DND-41 (cell line): ENCODE data around the gene GTF2A1L.
"Not testable (repeated sequence)": the region's sequence is repeated elsewhere in the genome, so short reads cannot be mapped to it uniquely, and the experiment has no call there.

Source experiments
- ATAC-seq: fragments of 200-7000 bp; cut with Tn5 transposase; 3 replicates; pipeline ENCODE4 v1.9.1; 2021; ENCODE audit warnings: low read depth; ENCODE audit not compliant: insufficient read depth
- DNase-seq: peaks from one replicate; pipeline ENCODE4 v3.0.0-alpha.2; 2020
- H2AFZ ChIP-seq: 2 replicates; pipeline ENCODE4 v1.6.0; 2012; ENCODE audit warnings: low read depth, low read length
- H3K27ac ChIP-seq: 2 replicates; pipeline ENCODE4 v1.5.1; 2012; ENCODE audit warnings: low read length, inconsistent platforms
- H3K27me3 ChIP-seq: fragments of 200-600 bp; sonication (generic); 2 replicates; pipeline ENCODE4 v1.6.0; 2012; ENCODE audit warnings: low read length, mild to moderate bottlenecking, inconsistent platforms; ENCODE audit not compliant: insufficient read depth, poor library complexity
- H3K36me3 ChIP-seq: 2 replicates; pipeline ENCODE4 v1.5.1; 2012; ENCODE audit warnings: low read length, inconsistent platforms; ENCODE audit not compliant: insufficient read depth
- H3K4me1 ChIP-seq: 2 replicates; pipeline ENCODE4 v1.5.1; 2012; ENCODE audit warnings: mild to moderate bottlenecking, low read length; ENCODE audit not compliant: insufficient read depth
- H3K4me2 ChIP-seq: 2 replicates; pipeline ENCODE4 v1.6.0; 2012; ENCODE audit warnings: mild to moderate bottlenecking, moderate library complexity, low read length, inconsistent platforms; ENCODE audit not compliant: insufficient read depth
- H3K4me3 ChIP-seq, 2 experiments: fragments of 200-600 bp in 1 of 2; shearing (Covaris generic) in 1 of 2; 2 replicates each; pipeline ENCODE4 v1.5.1; 2012 to 2016; ENCODE audit warnings: inconsistent platforms in 2 of 2, low read length in 2 of 2, mild to moderate bottlenecking in 2 of 2, low read depth in 1 of 2, moderate library complexity in 1 of 2
- H3K79me2 ChIP-seq: 2 replicates; pipeline ENCODE4 v1.6.0; 2012; ENCODE audit warnings: low read length, inconsistent platforms; ENCODE audit not compliant: insufficient read depth
- H3K9ac ChIP-seq: 2 replicates; pipeline ENCODE4 v1.6.0; 2012; ENCODE audit warnings: low read depth, mild to moderate bottlenecking, inconsistent platforms, low read length, moderate library complexity
- H3K9me3 ChIP-seq: 2 replicates; pipeline ENCODE4 v1.5.1; 2012; ENCODE audit warnings: low read length, moderate library complexity, mild to moderate bottlenecking, inconsistent platforms; ENCODE audit not compliant: insufficient read depth, severe bottlenecking
- H4K20me1 ChIP-seq: 2 replicates; pipeline ENCODE4 v1.6.0; 2012; ENCODE audit warnings: low read length; ENCODE audit not compliant: insufficient read depth
- EZH2 ChIP-seq: IDR thresholded peaks from 3 replicates; pipeline ENCODE4 v1.6.1; 2012; ENCODE audit warnings: borderline replicate concordance, low read depth, mild to moderate bottlenecking, moderate library complexity, low read length, inconsistent platforms; ENCODE audit not compliant: severe bottlenecking
- TF ChIP-seq, protein P1 (sequence below): IDR thresholded peaks from 2 replicates; pipeline ENCODE4 v1.5.1; 2012; ENCODE audit warnings: borderline replicate concordance, low read length, moderate library complexity, mild to moderate bottlenecking; ENCODE audit not compliant: poor library complexity, severe bottlenecking; ENCODE audit errors: extremely low read depth

GTF2A1L gene

DNA sequence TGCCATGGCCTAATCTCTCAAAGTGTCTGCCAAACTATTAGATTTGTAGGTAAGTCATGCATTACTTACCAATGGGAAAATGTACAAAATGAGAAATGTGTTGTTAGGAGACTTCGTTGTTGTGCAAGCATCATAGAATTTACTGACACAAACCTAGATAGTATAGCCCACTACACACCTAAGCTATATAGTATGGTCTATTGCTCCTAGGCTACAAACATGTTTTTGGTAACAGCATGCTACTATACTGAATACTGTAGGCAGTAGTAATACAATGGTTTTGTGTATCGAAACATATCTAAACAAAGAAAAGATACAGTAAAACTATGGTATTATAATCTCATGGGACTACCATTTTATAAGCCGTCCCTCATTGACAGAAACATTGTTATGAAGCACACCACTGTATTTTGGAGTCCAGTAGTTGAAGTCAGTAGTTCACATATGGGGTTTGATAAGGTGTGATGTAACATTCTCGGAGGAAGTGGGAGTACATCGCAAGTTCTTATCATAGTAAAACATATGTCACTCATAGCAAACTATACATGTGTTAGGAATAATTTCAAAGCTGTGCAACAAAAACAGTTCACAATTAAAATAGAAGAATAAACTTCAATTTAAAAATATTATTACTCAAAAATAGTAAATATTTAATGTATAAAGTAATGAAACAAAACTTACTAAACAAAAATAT, 12.0 kb upstream of the GTF2A1L start:
- no peak for ATAC-seq
- Histone ChIP-seq H2AFZ (no peak overlapping the region), H3K9ac (no peak overlapping the region), H3K27ac (no peak overlapping the region), H3K4me2 (no peak overlapping the region), H4K20me1 (no peaks in the 10 kb centered on the region), H3K4me3 (no peak overlapping the region), H3K36me3 (no peaks in the 10 kb centered on the region), H3K27me3 (no peaks in the 10 kb centered on the region), H3K79me2 (no peaks in the 10 kb centered on the region), H3K9me3 (no peaks in the 10 kb centered on the region), H3K4me1 (no peaks in the 10 kb centered on the region)
- no peak for TF ChIP-seq EZH2
- TF ChIP-seq, protein P1, sequence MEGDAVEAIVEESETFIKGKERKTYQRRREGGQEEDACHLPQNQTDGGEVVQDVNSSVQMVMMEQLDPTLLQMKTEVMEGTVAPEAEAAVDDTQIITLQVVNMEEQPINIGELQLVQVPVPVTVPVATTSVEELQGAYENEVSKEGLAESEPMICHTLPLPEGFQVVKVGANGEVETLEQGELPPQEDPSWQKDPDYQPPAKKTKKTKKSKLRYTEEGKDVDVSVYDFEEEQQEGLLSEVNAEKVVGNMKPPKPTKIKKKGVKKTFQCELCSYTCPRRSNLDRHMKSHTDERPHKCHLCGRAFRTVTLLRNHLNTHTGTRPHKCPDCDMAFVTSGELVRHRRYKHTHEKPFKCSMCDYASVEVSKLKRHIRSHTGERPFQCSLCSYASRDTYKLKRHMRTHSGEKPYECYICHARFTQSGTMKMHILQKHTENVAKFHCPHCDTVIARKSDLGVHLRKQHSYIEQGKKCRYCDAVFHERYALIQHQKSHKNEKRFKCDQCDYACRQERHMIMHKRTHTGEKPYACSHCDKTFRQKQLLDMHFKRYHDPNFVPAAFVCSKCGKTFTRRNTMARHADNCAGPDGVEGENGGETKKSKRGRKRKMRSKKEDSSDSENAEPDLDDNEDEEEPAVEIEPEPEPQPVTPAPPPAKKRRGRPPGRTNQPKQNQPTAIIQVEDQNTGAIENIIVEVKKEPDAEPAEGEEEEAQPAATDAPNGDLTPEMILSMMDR: no peak
- DNase-seq: no peak

DNA sequence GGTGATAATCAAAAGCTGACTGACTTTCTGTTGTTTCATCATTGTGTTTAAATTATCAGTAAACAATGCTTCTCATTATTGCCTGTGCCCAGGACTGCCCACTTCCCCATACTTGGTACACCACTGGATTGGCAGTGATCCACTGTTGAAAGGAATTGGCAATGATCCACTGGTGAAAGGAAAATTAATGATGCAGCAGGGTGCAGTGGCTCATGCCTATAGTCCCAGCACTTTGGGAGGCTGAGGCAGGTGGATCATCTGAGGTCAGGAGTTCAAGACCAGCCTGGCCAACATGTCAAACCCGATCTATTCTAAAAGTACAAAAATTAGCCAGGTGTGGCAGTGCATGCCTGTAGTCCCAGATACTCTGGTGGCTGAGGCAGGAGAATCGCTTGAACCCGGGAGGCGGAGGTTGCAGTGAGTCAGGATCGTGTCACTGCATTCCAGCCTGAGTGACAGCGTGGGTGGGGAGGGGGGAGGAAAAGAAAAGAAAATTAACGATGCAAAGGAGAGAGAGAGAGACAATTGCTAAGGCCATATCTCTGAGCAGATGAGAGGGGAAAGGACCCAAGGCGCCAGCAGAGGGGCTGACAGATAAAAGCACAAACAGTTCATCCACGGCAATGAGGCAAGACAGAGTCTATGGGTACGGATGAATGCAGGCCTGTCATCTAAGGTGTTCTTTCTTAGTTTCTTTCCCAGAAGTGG, 10.2 kb upstream of the GTF2A1L start:
- H3K27me3 ChIP-seq: no peaks in the 10 kb centered on the region
- H3K4me1 ChIP-seq: no peaks in the 10 kb centered on the region
- no peak overlapping the region for H3K4me2 ChIP-seq
- H3K36me3 ChIP-seq: no peaks in the 10 kb centered on the region
- ATAC-seq (no peak), DNase-seq (no peak)
- H3K79me2 ChIP-seq: no peaks in the 10 kb centered on the region
- no peak overlapping the region for H3K27ac ChIP-seq
- no peak overlapping the region for H3K4me3 ChIP-seq
- H3K9ac ChIP-seq: no peak overlapping the region
- no peaks in the 10 kb centered on the region for H4K20me1 ChIP-seq
- no peak overlapping the region for H2AFZ ChIP-seq
- TF ChIP-seq, protein P1: no peak
- no peaks in the 10 kb centered on the region for H3K9me3 ChIP-seq

DNA sequence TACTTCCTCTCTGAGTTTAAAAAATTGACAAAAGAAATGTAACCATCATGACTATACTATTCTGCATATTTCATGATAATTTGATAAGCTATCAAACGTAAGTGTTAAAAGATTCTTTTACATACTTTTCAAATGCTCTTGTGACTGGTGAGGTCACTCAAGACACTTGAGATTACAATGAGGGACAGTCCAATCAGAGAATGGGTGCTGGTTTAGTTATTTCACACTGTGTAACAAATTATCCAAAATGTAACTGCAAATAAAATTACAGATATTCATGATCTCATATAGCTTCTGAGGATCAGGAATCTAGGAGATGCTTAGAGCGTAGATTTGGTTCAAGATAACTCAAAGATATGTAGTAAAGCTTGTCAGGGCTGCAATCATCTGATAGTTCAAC, 4.4 kb upstream of the GTF2A1L start:
- TF ChIP-seq, protein P1: no peak
- no peak for TF ChIP-seq EZH2
- H3K4me1 ChIP-seq: no peaks in the 10 kb centered on the region
- H2AFZ ChIP-seq: no peak overlapping the region
- H3K36me3 ChIP-seq: no peaks in the 10 kb centered on the region
- no peaks in the 10 kb centered on the region for H3K9me3 ChIP-seq
- no peak overlapping the region for H3K9ac ChIP-seq
- no peak overlapping the region for H3K27ac ChIP-seq
- no peak overlapping the region for H3K4me2 ChIP-seq
- no peaks in the 10 kb centered on the region for H3K27me3 ChIP-seq
- DNase-seq (no peak), ATAC-seq (no peak)
- H3K4me3 ChIP-seq: no peak overlapping the region
- H3K79me2 ChIP-seq: no peaks in the 10 kb centered on the region
- no peaks in the 10 kb centered on the region for H4K20me1 ChIP-seq

GRCh38 chr2:48614581-48614980, 3.1 kb upstream of the GTF2A1L start:
- not testable (repeated sequence) for H3K4me1 ChIP-seq, H3K27ac ChIP-seq, ATAC-seq, H3K27me3 ChIP-seq, H3K9ac ChIP-seq, H4K20me1 ChIP-seq, H2AFZ ChIP-seq, H3K36me3 ChIP-seq, H3K4me3 ChIP-seq, H3K4me2 ChIP-seq, H3K79me2 ChIP-seq, DNase-seq, H3K9me3 ChIP-seq
